ENCODE results near the gene PLA2G5.

Gene PLA2G5

DNA sequence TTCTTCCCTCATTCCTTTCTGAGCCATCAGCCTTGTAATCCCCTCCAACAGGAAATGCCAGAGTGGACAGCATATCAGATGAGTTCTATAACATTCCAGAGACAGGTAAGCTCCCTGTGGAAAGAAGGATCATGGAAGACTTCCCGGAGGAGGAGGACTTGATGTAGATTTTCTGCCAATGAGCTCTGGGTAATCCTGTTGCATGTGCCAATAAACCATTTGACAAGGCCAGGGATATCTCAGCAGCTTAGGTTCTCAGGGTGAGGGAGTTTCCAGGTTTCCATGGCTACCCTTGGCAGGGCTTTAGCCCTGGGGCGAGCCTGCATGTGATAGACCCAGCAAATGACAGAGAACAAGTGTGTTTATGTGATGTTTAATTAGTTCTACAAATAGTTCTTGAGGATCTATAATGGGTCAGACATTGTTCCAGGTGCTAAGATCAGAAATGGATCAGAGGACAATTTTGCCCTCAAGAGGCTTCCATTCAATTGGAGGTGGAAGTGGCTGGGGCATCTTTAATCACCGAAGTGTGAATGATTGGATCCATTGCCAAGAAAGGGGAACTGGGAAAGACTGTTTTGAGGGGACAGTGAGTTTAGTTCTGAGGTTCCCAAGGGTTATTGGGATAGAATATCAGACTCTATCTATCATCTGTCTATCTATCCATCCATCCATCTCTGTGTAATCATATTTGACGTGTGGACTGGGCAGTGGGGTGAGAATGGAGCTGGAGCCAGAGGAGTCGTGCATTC is 6.9 kb downstream of the PLA2G5 start:
- Mint-ChIP-seq H3K27me3 (peaks cover 39% of the 10 kb centered on the region), H3K4me1 (ENCODE audit: low read depth) (peaks cover 31% of the 10 kb centered on the region), H3K9me3 (no peaks in the 10 kb centered on the region), H3K4me3 (no peak overlapping the region), H3K27ac (no peak overlapping the region), H3K36me3 (ENCODE audit: low read depth) (no peaks in the 10 kb centered on the region)

DNA sequence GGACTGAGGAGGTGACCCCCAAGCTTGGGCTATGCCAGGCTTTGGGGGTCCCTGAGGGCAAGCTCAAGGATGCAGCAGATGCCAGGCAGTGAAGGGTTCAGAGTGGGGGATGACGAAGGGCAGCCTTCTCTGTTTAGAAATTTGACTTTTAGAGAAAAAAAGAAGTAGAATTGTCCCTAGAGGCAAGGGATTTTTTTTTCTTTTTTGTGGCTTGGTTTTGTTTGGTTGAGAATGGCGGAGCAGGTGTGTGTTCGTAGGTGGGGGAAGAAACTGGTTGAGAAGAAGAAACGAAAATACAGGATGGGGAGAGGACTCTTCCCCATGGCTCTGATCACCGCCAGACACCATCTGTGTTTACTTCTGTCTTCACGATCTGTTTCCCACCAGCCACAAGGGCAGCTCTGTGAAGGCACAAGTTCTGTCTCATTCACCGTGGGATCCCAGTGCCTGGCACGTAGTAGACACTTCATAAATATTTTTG is 8.2 kb downstream of the PLA2G5 start:
- Mint-ChIP-seq H3K27me3 (peaks cover 39% of the 10 kb centered on the region), H3K4me1 (ENCODE audit: low read depth) (peaks cover 31% of the 10 kb centered on the region), H3K36me3 (ENCODE audit: low read depth) (no peaks in the 10 kb centered on the region), H3K4me3 (no peak overlapping the region), H3K27ac (peak overlapping the region; percentile 26), H3K9me3 (no peaks in the 10 kb centered on the region)

DNA sequence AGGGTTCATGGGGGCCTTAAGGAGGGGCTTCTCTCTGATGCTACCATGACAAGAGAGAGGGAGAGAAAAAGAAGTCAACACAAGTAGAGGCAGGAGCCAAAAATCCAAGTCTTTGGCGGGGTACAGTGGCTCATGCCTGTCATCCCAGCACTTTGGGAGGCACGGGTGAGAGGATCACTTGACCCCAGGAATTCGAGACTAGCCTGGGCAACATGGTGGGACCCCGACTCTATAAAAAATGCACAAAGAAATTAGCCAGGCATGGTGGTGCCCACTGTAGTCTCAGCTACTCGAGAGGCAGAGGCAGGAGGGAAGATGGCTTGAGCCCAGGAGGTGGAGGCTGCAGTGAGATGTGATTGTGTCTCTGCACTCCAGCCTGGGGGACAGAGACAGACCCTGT is 8.7 kb downstream of the PLA2G5 start:
- H3K9me3 Mint-ChIP-seq: no peaks in the 10 kb centered on the region
- H3K27me3 Mint-ChIP-seq: peaks cover 39% of the 10 kb centered on the region
- H3K27ac Mint-ChIP-seq: no peak overlapping the region
- H3K4me3 Mint-ChIP-seq: no peak overlapping the region
- H3K36me3 Mint-ChIP-seq (ENCODE audit: low read depth): no peaks in the 10 kb centered on the region
- peaks cover 31% of the 10 kb centered on the region for H3K4me1 Mint-ChIP-seq (ENCODE audit: low read depth)

DNA sequence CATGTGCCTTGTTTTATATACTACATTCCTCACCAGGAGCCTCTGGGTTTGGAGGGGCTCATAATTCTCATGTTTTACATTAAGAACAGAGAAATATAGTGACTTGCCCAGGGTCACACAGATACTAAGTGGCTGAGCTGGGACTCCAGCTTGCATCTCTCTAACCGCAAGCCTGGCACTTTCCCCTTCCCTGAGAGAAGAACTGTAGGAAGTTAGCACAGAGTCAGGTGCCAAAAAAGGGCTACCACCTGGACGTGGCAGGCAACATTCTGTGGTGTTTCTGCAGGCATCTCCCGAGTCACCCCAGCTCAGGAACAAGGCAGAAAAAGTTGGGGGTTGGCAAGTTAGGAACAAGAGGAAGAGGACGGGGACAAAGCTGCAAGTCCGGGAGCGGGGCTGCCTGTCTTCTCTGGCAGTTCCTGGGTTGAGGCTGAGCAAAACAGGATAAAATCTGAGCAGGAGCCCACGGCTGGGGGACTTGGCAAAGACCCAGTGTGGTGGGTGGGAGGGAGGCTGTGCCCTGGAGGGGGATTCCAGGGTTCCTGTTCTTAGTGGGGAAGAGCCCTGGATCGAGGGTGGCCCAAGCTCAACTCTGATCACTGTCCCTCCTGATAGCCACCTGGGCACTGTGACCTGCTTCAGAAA is 9.8 kb downstream of the PLA2G5 start:
- Mint-ChIP-seq H3K4me1 (ENCODE audit: low read depth) (peaks cover 31% of the 10 kb centered on the region), H3K9me3 (no peaks in the 10 kb centered on the region), H3K36me3 (ENCODE audit: low read depth) (no peaks in the 10 kb centered on the region), H3K27me3 (peaks cover 39% of the 10 kb centered on the region), H3K27ac (no peak overlapping the region), H3K4me3 (no peak overlapping the region)

DNA sequence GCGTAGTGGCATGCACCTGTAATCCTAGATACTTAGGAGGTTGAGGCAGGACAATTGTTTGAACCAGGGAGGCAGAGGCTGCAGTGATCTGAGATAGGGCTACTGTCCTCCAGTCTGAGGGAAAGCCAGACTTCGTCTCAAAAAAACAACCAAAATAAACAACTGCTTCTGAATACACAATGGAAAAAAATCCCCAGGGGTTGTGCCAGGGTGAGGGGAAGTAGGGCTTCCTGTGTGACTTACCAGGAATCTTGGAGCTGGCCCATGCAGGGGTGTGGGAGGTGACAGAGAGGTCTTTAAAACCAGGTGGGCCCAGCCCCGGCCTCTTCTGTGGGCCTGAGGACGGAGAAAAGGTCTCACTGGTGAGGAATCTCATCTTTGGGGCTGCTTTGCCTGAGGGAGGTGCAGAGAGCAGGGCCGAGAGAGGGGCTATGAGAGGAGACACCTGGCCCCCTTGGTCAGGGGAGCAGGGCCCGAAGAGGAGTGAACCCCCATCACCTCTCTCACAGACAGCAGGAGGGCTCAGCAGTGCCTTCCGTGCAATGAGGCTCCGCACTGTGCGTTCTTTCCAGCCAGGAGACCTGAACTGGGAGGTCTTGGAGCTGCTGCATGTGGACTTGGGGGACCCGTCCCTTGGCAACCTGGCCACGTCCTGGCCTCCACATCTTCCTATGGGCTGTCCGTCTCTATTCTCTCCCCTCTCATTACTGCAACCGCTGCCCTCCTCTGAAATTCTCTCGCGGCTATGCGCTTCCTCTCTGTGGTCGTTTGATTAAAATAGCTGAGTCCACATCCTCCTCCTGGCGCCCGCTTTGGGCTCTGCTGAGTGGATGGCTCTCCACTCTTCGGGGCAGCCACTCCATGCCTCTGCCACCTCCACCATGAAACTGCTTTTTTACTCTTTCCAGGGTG is 10.7 kb downstream of the PLA2G5 start:
- H3K27me3 Mint-ChIP-seq: peaks cover 39% of the 10 kb centered on the region
- peaks cover 31% of the 10 kb centered on the region for H3K4me1 Mint-ChIP-seq (ENCODE audit: low read depth)
- no peaks in the 10 kb centered on the region for H3K36me3 Mint-ChIP-seq (ENCODE audit: low read depth)
- H3K4me3 Mint-ChIP-seq: no peak overlapping the region
- H3K9me3 Mint-ChIP-seq: no peaks in the 10 kb centered on the region
- H3K27ac Mint-ChIP-seq: no peak overlapping the region

DNA sequence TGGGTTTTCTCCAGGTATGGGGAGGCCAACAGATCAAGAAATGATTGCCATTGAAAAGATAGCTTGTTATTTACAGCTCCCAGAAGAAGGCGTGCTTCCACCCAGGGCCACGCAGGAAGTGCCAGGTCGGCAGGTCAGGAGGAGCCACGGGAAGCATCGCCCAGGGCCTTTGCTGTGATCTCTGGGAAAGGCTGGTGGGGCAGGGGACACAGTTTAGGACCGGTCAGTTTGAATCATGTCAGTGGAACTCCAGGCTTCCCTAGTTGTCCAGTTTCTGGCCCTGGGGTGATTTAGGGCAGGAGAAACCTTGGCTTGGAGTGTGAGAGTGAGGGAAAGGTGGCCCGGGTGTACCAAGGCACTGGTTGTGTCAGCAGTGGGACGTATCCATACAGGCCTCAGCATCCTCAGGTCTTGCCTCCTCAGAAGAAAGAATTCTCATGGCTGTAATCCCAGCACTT is 11.4 kb downstream of the PLA2G5 start:
- Mint-ChIP-seq H3K4me1 (ENCODE audit: low read depth) (peaks cover 31% of the 10 kb centered on the region), H3K4me3 (no peak overlapping the region), H3K27ac (no peak overlapping the region), H3K36me3 (ENCODE audit: low read depth) (no peaks in the 10 kb centered on the region), H3K27me3 (peaks cover 39% of the 10 kb centered on the region), H3K9me3 (no peaks in the 10 kb centered on the region)

DNA sequence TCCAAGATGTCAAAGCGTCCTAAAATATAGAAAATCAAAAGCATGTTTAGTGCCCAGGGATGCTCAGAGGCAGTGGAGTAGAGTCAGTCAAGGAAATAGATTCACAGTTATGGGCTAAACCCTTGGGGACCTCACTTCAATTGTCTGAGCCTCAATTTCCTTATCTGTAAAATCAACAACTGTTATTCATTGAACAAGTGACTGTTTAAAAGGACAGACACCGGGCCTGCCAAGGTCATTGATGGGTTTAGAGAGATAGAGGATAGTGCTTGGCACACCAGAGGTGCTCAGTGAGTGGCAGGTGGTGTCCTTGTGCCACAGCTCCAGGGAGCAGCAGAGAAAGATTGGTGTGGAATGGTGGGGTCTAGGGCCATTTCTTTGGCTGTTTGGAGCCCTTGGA is 12.8 kb downstream of the PLA2G5 start:
- H3K4me3 Mint-ChIP-seq: no peak overlapping the region

DNA sequence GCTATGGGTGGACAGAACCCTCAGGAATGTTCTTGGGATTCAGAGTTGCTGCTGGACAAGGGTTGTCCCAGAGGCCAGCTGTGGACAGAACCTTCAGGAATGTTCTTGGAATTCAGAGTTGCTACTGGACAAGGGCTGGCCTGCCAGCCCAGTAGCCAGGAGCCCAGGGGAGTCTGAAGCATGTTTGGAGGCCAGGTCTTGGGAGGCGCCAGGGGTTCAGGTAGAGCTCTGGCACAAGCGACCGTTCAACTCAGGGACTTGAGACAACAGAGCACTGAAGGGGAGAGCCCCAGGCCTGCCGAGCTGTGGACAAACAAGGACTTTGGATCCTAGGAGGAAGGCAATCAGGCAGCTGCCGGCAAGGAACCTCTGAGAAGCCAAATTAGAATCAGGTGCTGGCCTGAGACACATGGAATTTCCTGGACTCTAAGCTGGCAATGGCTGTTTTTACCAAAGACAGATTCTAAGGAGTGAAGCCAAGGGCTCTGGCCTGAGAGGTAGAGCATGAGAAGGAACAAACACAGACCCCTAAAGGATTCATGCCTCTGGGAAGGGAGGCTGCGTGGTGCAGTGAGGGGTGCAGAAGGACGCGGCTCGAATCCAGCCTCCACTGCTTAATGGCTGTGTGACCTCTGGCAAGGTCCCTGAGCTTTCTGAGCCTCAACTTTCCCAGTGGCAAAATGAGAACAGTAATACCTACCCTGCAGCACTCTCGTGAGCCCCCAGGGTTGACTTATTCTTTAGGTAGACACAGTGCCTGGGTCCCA is 13.4 kb downstream of the PLA2G5 start:
- Mint-ChIP-seq H3K27me3 (peaks cover 22% of the 10 kb centered on the region), H3K9me3 (no peaks in the 10 kb centered on the region), H3K27ac (no peak overlapping the region), H3K4me1 (ENCODE audit: low read depth) (peaks cover 19% of the 10 kb centered on the region), H3K4me3 (no peak overlapping the region), H3K36me3 (ENCODE audit: low read depth) (no peaks in the 10 kb centered on the region)

More for the DNA sequence above, 12.8 kb downstream of the PLA2G5 start:
- Mint-ChIP-seq H3K27me3 (peaks cover 28% of the 10 kb centered on the region), H3K4me1 (ENCODE audit: low read depth) (peaks cover 25% of the 10 kb centered on the region), H3K27ac (no peak overlapping the region), H3K36me3 (ENCODE audit: low read depth) (no peaks in the 10 kb centered on the region), H3K9me3 (no peaks in the 10 kb centered on the region)

DNA sequence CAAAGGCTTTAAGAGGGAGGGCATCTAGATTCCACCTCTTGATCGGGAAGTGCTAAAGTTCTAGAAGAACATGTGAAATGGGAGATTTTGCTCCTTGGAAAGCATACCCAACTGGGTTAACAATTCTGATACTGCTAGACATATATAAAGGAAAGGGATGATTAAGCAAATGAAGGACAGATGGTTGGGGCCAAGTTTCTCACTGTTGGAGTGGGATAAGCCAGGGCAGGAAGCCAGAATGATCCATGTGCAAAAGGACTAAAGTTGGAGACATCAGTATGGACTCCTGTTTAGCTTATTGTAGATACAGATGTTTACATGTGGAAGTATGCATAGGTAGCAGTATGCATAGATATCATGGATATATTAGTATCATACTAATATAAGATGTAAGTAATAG is 16.8 kb downstream of the PLA2G5 start:
- no peaks in the 10 kb centered on the region for H3K27me3 Mint-ChIP-seq
- H3K27ac Mint-ChIP-seq: no peak overlapping the region
- no peaks in the 10 kb centered on the region for H3K36me3 Mint-ChIP-seq (ENCODE audit: low read depth)
- H3K4me1 Mint-ChIP-seq (ENCODE audit: low read depth): no peaks in the 10 kb centered on the region
- no peaks in the 10 kb centered on the region for H3K9me3 Mint-ChIP-seq
- H3K4me3 Mint-ChIP-seq: no peak overlapping the region

DNA sequence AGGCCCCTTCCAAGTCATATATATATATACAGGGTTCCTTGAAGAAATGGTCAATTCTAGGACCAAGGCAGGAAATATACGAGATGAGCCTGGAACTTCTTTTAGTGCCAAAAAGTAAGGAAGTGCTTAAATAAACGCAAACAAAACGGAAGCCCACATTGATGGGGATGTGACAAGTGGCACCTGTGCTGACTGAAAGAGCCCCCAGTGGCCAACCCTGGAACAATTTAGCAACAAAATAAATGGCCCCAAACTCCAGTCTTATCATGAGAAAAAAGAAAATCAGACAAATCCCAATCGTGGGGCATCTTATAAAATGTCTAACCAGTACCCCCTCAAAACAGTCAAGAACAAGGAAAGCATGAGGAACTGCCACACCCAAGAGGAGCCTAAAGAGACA is 17.7 kb downstream of the PLA2G5 start:
- Mint-ChIP-seq H3K4me1 (ENCODE audit: low read depth) (no peaks in the 10 kb centered on the region), H3K4me3 (no peak overlapping the region), H3K9me3 (no peaks in the 10 kb centered on the region), H3K36me3 (ENCODE audit: low read depth) (no peaks in the 10 kb centered on the region), H3K27me3 (peaks cover 6% of the 10 kb centered on the region), H3K27ac (no peak overlapping the region)

DNA sequence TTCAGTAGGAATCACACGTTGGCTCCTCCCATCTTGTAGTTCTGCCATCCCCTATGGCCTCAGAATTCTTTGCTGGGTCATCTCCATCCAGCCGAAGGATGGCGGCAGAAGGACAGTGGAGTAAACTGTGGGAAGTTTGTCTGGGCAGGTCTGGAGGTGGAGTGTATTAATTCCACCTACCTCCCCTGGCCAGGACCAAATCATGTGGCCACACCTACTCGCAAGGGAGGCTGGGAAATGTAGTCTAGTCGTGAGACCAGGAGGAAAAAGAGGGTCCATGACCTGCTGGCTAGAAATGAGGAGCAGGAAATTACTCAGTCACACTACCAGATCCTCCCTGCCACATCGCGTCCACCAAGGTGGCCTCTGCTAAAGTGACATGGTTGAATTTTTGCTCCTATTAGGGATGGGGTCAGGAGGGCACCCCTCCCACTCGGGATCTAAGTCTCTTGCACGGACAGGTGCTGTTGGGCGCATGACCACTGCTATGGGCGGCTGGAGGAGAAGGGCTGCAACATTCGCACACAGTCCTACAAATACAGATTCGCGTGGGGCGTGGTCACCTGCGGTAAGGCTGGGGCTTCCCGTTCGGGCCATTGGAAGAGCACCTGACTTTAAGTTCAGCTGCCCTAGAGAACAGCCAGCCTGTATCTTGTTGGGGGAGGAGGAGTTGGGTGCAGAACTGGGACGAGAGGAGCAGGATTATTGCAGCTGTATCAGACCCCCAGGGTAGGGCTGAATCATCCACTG is 19.5 kb downstream of the PLA2G5 start:
- Mint-ChIP-seq H3K27ac (no peak overlapping the region), H3K27me3 (peaks cover 14% of the 10 kb centered on the region), H3K36me3 (ENCODE audit: low read depth) (no peaks in the 10 kb centered on the region), H3K9me3 (no peaks in the 10 kb centered on the region), H3K4me1 (ENCODE audit: low read depth) (no peaks in the 10 kb centered on the region), H3K4me3 (no peak overlapping the region)

DNA sequence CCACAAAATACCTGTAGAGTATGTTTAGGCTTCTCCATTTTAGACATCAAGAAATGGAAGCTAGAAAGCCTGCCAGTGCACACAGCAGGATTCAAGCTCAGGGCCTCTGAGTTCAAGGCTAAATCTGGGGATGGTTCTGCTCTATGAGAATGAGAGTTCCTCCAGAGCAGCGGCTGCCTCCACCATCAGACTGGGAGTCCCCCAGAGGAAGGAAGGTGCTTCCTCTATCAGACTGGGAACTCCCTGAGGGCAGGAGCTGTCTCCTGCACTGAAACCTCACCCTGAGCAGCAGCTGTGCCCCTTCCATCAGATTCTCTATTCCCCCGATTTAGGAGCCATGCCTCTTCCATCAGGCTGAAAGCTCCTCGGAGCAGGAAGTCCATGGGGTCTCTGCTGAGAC is 20.1 kb downstream of the PLA2G5 start:
- H3K27me3 Mint-ChIP-seq: peaks cover 14% of the 10 kb centered on the region
- no peak overlapping the region for H3K4me3 Mint-ChIP-seq
- no peak overlapping the region for H3K27ac Mint-ChIP-seq

DNA sequence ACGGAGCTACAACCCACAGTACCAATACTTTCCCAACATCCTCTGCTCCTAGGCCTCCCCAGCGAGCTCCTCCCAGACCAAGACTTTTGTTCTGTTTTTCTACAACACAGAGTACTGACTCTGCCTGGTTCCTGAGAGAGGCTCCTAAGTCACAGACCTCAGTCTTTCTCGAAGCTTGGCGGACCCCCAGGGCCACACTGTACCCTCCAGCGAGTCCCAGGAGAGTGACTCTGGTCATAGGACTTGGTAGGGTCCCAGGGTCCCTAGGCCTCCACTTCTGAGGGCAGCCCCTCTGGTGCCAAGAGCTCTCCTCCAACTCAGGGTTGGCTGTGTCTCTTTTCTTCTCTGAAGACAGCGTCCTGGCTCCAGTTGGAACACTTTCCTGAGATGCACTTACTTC is 20.6 kb downstream of the PLA2G5 start:
- H3K27me3 Mint-ChIP-seq: peaks cover 14% of the 10 kb centered on the region
- no peak overlapping the region for H3K4me3 Mint-ChIP-seq
- H3K4me1 Mint-ChIP-seq (ENCODE audit: low read depth): no peaks in the 10 kb centered on the region
- H3K36me3 Mint-ChIP-seq (ENCODE audit: low read depth): no peaks in the 10 kb centered on the region
- H3K27ac Mint-ChIP-seq: no peak overlapping the region
- no peaks in the 10 kb centered on the region for H3K9me3 Mint-ChIP-seq

More for the DNA sequence above, 20.1 kb downstream of the PLA2G5 start:
- H3K4me1 Mint-ChIP-seq (ENCODE audit: low read depth): no peaks in the 10 kb centered on the region
- H3K36me3 Mint-ChIP-seq (ENCODE audit: low read depth): no peaks in the 10 kb centered on the region
- no peaks in the 10 kb centered on the region for H3K9me3 Mint-ChIP-seq

DNA sequence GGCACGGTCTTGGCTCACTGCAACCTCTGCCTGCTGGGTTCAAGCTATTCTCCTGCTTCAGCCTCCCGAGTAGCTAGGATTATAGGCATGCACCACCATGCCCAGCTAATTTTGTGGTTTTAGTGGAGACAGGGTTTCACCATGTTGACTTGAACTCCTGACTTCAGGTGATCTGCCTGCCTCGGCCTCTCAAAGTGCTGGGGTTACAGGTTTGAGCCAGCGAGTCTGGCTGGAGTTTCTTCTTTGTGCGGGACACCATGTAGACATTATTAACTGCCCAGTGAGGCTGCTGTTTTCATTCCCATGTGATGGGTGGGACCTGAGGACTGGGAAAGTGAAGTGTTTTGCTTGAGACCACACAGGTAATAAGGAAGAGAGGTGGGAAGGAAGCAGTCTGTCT is 23.3 kb downstream of the PLA2G5 start:
- Mint-ChIP-seq H3K9me3 (no peaks in the 10 kb centered on the region), H3K27ac (no peak overlapping the region), H3K4me1 (ENCODE audit: low read depth) (no peaks in the 10 kb centered on the region)

More for the DNA sequence above, 23.3 kb downstream of the PLA2G5 start:
- Mint-ChIP-seq H3K36me3 (ENCODE audit: low read depth) (no peaks in the 10 kb centered on the region), H3K27me3 (peaks cover 14% of the 10 kb centered on the region), H3K4me3 (no peak overlapping the region)

Measured in stimulated activated naive CD8-positive, alpha-beta T cell treated with anti-CD3 and anti-CD28 coated beads, Interleukin-15, Interleukin-2, amounts not matched to agents 100 ng/mL and 50 ng/mL, for 24 hours (primary cell).